GM21786 (cell line): ENCODE results near the gene RAPGEF2.
A peak's percentile ranks its signal among the peaks of the same experiment; 100 is the strongest.
"Not testable (repeated sequence)": the region's sequence is repeated elsewhere in the genome, so short reads cannot be mapped to it uniquely, and the experiment has no call there.

Source experiments
- ATAC-seq: cut with Tn5 transposase; IDR thresholded peaks from one replicate; pipeline ENCODE4 v1.9.1; 2021; ENCODE audit not compliant: unreplicated experiment

The RAPGEF2 gene

DNA sequence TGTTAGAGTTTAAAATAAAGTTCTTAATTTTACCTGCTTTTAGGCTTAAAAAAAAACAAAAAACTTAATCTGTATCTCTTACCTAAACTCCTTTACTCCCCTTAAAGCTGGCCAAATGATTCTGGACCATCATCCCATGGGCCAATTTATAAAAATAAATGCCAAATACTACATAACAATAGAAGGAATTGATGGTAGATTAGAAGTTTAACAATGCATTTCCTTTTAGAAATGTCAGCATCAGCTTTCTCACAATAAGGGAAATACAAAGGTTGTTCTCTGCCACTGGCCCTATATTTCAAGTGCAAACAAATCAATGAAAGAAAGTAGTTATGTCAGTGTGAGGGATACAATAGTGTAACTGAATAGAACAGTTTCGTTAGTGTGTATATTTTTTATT is 5.7 kb upstream of the RAPGEF2 start:
- ATAC-seq = no peak

DNA sequence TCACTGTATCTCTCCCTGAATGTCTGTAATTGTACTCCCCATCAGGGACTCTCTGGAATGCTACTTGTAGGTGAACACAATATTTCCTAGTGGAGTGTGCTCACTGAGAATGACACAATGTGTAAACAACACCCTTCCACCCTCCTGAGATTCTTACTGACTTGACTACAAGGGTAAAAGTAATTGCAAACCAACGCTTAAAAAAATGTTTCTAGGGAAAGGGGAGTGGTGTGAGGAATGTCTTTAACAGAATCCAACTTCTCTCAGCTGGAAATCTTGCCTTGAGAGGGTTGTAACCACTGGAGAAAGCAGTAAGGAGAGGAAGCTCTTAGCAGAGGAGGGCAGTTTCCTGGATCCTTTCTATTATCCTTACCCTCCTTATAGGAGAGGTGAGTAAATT is 5.1 kb upstream of the RAPGEF2 start:
- ATAC-seq = no peak

DNA sequence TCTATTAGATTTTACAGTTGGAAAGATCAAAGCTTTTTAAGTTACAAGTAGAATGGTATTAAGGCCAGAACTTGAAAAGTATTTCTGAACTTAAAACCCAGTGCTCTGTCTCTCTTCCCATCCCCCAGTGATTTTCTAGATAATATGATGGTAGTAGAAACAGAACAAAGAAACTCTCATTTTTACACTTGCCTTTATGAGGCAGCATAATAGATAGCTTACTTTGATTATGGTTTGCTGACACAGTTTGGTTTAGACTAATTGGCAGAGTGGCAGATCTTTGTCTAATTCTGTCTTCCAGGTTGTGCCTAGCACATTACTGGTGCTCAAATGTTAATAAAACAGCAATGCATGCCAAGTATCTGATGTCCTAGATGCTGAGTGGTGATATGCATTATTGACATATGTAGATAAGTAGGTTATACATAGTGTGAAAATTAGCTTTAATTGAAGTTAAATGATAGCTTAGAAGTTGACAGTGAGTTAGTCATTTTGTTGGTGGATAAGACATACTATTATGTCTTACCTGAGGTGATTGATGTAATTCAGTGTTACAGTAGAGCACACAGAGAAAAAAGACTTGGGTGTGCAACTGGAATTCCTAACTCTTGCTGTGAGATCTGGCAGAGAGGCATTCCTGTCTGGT is 4.3 kb upstream of the RAPGEF2 start:
- no peak for ATAC-seq

DNA sequence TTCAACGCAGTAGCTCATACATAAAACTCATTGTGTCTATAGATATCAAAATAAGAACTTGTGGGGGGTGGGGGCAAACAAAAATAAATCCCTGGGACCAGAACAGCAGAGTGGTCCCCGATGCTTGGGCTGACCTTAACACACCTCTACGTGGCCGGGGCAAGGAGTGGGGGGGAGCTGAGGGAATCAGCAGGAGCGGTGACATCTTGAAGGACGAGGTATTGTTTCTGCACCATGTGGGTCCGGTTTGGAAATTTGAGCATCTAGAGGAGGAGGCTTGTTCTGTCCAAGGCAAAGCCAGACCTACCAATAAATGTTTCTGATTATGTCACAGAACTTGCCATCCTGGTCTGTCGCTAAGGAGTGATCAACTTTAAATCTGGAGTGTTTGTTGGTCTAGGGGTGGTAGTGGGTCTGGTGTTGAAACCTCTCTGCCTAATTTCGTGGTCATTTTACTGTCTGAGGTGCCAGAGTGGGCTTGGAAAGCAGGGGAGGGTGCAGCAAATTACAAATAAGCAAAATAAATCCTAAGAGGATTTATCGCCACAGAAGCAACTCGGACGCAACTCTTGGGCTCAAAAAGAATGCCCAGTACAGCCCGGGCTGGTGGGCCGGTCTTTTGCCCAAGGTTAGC is 774 bp upstream of the RAPGEF2 start:
- no peak for ATAC-seq

DNA sequence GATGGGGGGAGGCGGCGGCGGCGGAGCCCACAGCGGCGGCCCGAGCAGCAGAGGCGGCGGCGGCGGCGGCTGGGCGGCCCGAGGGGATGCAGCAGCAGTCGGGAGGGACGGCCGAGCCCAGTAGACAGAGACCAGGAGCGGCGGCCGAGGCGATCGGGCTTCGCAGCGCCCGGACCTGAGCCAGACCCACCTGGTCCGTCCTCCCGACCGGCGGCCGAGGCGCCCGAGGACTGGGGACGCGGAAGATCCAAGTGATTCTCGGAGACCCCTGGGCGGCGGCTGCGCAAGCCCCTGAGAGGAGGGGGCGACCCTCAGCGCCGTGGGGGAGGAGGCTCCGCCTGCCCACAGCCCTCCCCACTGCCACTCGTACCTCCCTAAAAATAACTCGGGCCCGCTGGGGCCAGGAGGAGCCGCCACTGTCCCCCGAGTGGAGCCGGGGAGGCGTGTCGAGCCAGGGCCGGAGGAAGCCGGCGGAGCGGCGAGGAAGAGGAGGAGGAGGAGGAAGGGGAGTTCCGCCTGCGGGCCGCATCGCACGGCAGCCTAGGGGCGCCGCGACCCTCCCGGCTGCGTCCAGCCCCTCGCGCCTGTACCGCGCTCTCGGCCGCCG is 608 bp downstream of the RAPGEF2 start:
- ATAC-seq = peak; percentile 21

DNA sequence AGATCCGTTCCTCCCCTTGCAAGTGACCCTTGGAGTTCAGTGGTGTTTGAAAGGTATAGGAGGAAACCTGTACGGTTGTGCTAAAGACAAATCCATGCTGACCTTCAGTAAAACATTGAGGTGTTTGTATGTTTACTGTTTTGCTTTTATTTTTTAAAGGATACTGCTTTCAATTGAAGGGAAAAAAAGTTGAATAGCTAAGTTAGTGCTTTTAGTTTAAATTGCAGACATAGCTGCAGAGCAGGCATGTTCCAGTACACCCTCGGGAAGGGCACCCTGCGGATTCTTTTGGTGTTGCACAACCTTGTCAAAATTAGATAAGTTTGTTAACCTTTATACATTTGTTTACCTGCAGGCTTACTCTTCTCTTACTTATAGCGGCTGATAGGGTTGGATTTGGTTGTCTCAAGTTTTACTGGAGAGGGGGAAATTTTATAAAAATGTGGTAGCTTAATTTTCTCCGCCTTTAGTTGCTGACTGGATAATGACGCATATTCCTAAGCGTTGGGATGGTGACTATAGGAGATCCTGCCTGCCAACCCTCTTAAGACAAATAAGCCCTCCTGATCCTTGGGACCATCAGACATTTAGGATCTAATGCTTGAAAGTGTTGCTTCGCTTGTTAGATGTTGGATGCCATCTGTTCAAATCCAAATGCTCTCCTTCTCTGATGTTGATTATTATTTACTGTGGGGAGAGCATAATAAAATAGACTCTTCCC is 2.0 kb downstream of the RAPGEF2 start:
- ATAC-seq = no peak

DNA sequence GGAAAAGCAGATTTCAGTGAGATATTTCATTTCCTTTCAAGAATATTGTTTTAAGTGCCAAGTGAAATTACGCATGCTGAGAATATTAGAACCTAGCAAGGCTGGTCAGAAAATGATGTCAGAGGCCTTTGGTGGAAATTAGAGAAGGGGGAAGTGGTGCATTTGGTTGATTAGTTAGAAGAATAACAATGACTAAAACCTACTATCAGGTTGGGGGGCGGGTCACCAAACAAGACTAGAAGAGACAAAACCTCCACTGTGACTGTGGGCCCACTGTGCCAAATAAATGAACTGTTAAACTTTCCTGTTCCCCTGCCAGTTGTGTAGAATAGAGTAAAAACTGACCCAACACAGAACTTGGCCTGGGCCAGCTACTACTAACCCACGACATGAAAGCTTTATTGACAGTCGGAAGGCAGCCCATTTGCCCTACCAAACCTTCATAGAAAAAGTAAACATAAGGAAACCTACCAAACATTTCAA is 2.9 kb downstream of the RAPGEF2 start:
- no peak for ATAC-seq

DNA sequence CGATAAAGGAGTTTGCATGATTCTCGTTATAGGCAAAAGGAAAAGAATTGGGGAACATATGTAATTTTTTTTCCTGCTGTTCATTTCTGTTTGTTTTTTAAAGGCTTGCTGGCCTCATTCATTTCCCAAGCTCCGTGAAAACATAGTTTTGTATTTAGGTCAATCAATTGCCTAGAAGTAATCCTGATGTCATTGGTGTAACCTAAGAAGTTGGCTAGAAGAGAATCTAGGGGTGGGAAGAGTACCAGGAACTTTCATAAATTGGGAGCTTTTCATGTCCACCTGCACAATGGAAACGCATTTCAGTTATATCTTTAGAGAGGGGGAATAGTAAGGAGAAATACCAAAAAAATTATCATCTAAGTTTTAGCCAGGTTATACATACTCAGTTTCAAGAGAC is 3.8 kb downstream of the RAPGEF2 start:
- no peak for ATAC-seq

DNA sequence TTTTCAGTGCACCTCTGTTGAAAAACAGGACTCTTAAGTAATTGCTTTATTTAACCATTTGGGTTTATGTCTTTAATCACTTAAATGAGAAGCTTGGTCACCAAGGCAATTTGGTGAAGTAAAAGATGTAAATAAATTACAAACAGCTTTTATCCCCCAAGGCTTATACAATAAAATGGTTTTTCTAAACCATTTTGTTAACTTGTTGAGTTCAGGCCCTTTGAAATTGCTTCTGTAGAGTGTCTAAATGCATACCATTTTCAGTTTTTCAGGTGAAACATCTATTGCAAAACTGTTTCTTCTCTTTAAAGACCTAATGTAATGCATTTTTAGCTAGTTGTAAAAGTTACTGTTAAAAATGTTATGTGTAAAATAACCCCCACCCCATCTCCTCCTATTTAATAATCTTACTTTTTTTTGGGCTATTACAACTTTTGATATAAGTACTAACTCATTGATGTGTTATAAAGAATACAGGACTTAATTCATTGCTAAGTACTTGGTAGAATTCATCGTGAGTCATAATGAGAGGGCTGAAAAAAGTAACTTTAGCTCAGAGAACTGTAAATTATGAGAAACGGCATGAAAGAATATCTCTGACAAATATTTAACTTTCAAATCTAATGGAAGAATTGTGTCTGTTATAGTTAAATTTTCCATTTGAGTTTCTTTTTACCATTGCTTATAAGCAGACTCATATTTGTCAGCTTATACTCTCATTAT is 4.5 kb downstream of the RAPGEF2 start:
- ATAC-seq = no peak

DNA sequence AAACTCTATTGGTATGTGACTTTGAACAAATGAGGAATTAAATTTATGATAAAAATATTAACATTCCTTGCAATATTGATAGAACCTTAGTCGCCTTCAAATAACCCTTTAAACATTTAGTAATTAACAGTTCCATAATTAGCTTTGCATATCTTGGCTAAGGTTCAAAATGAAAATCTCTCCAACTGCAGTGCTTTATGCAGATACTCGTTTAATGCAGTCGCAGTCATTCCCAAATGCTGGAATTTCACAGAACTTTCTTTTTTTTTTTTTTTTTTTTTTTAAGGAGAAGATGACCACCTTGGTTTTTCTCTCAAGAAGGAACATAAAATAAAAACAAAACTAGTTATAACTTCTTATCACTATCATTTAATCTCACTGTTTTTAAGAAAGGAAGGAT is 5.2 kb downstream of the RAPGEF2 start:
- ATAC-seq = no peak

DNA sequence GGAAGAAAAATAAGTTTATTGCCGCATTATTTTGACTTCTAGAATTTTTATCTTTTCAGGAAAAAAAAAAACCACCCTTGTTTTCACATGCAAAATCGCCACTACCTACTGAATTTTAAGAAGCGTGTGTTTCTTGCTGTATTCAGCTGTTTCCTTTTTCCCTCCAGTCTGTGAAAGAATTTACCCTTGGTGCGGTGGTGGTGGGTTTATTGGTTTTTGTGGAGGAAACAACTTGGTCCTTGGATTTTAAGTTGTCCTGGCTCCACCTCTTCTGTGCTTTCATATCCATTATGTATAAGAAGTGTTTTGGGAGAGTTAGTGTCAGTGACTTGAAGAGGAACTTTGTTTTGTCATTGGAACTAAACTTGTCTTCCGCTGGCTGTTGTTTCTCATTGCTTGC is 8.1 kb downstream of the RAPGEF2 start:
- ATAC-seq = no peak

DNA sequence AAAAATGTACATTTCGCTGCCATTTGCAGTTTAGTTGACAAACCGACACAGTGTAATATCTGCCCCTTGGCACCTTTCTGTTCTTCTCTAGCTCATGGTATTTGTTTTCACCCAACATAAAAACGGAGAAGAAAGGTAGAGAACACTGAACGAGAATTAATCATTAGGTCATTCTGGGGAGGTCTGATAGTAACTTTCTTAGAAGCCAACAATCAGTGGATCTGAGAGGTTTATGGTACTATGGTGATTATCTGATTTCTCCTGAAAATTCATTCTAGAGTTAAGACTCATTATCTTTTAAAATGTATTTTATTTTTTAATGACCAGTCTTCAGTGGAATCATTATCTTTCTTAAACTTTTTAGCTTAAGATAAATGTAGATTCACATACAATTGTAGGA is 8.5 kb downstream of the RAPGEF2 start:
- ATAC-seq = no peak

DNA sequence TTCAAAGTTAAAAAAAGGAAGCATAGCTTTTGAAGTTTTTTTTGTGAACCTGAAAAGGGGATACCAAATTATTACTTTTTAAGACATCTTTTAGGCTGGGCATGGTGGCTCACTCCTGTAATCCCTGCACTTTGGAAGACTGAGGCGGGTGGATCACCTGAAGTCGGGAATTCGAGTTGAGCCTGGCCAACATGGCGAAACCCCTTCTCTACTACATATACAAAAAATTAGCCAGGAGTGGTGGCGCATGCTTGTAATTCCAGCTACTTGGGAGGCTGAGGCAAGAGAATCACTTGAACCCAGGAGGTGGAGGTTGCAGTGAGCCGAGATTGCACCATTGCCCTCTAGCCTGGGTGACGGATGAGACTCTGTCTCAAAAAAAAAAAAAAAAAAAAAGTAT is 10.5 kb downstream of the RAPGEF2 start:
- not testable (repeated sequence) for ATAC-seq

DNA sequence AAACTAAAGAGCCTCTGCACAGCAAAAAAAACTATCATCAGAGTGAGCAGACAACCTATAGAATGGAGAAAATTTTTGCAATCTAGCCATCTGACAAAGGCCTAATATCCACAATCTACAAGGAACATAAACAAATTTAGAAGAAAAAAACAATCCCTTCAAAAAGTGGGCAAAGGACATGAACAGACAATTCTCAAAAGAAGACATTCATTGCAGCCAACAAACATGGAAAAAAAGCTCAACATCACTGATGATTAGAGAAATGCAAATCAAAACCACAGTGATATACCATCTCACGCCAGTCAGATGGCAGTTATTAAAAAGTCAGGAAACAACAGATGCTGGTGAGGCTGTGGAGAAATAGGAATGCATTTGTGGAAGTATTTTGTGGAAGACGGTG is 13.2 kb downstream of the RAPGEF2 start:
- not testable (repeated sequence) for ATAC-seq

DNA sequence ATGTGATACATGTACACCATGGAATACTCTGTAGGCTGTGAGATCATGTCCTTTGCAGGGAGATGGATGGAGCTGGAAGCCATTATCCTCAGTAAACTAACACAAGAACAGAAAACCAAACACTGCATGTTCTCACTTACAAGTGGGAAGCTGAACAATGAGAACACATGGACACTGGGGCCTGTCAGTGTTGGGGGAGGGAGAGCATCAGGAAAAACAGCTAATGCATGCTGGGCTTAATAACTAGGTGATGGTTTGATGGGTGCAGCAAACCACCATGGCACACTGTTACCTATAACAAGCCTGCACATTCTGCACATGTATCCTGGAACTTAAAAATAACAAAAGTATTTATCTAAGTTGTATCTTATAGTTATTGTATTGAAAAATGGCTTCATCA is 13.8 kb downstream of the RAPGEF2 start:
- not testable (repeated sequence) for ATAC-seq

DNA sequence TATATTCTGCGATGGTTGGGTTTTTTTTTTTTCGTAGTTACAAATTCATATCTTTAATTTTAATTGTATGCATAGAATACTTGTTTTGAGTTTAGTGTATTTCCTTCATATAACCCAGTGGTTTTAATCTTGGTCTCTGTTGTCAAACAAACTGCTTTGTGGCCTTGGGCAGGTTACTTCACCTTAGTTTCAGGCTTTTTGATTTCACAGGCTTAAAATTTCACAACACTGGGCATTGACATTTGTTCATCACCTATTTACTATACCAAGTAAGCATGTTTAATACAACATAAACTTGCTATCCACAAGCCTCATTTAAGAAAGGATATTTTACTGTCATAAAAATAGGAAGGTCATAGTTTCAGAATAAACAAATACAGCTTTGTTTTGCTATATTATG is 14.7 kb downstream of the RAPGEF2 start:
- no peak for ATAC-seq

DNA sequence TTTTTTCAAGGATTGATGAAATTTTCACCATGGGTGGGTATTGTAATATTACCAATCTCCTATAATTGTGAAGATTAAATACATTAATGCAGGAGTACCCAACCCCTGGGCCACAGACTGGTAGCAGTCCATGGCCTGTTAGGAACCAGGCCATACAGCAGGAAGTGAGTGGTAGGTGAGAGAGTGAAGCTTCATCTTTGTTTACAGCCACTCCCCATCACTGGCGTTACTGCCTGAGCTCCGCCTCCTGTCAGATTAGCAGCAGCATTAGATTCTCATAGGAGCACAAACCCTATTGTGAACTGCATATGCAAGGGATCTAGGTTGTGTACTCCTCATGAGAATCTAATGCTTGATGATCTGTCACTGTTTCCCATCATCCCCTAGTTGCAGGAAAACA is 15.1 kb downstream of the RAPGEF2 start:
- ATAC-seq = peak; percentile 48

DNA sequence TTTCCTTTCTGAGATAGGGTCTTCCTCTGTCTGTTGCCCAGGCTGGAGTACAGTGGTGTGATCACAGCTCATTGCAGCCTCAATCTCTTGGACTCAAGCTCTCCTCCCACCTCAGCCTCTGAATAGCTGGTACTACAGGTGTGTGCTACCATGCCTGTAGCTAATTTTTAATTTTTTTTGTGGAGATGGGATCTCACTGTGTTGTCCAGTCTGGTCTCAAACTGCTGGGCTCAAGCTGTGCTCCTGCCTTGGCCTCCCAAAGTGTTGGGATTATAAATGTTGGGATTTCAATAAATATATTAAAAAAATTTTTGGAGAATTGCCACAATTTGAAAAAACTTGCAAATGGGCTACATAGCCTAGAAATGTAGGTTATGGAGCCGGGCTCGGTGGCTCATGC is 18.5 kb downstream of the RAPGEF2 start:
- no peak for ATAC-seq

DNA sequence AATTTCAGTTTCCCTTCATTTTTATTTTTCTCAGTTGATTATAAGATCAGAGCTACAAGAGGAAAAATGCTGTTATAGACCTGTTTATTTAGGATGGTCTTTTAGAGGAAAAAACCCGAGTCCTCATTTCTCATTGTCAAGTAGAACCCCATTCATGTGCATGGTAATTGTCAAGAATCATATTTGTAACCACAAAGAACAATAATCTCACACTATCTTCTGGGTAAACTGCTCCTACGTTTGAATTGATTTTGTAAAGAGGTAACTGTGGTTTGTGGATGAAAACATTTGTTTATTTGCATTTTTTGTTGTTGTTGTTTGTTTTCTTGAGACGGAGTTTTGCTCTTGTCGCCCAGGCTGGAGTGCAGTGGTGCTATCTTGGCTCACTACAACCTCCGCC is 23.8 kb downstream of the RAPGEF2 start:
- no peak for ATAC-seq

DNA sequence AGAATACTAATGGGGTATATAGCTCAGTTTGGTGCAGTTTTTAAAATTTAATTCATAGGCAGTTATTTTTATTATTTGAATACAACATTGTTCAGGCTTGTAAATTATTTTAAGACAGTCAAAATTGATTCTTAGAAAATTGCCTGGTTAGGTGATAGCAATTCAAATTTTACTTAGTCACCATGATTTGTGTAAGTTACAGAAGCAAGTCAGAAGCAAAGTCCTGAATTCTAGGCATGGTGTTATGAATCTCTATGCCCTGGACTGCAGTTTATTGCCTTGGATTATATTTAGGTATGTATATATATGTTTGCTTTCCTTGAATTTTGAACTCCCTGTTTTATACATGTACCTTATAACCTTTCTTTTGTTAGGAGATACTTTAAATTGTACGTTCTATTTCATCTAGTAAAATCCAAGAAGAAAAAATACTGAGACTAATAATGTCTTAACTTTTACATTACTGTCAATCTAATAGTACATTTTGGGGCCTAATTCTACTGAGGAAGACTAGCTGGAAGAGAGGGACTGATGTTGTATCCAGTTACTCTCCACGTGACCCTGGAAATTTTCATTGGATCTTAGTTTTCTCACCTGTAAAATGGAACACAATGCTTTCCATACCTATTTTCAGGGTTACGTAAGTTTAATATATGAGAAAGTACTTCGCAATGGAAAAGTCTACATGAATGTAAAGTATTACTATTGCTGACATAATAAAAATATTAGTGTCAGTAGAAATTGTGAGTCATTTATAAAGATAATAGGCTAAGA is 25.1 kb downstream of the RAPGEF2 start:
- no peak for ATAC-seq
